ENCODE data around the gene EOMES. TPM values are rescaled to one million over a fixed set of nuclear protein-coding genes. Genes with fewer than 3 reads are reported as not detected.

The EOMES gene
- total and polyA plus RNA-seq, 2 experiments from 2014 or later, result 0.10 TPM

- ATAC-seq (peak; percentile 48), DNase-seq (ENCODE audit: low spot score) (peak; percentile 80)
- H3K36me3 Mint-ChIP-seq (ENCODE audit: low read depth), result no peaks in the 10 kb centered on the region
- peaks cover 84% of the 10 kb centered on the region for H3K27me3 Mint-ChIP-seq (ENCODE audit: insufficient read depth, low read depth, poor library complexity)
- Histone ChIP-seq H2AFZ (no peak overlapping the region), H3F3A (replicated peaks; ENCODE audit: low read depth) (peaks cover 41% of the 10 kb centered on the region), H3K9me2 (ENCODE audit: insufficient read depth) (no peaks in the 10 kb centered on the region), H3K4me2 (peak overlapping the region; percentile 90), H3K4me3 (peak overlapping the region; percentile 68), H3K27ac (ENCODE audit: low read depth) (no peak overlapping the region), H4K20me1 (replicated peaks; ENCODE audit: insufficient read depth) (peaks cover 13% of the 10 kb centered on the region; the same call in 1 of the 2 replicates), H3K36me3 (ENCODE audit: insufficient read depth) (no peaks in the 10 kb centered on the region), H3K4me1 (ENCODE audit: insufficient read depth) (peaks cover 68% of the 10 kb centered on the region), H3K79me2 (replicated peaks; ENCODE audit: insufficient read depth) (no peaks in the 10 kb centered on the region), H3K27me3 (ENCODE audit: insufficient read depth) (peaks cover 100% of the 10 kb centered on the region)
- no peak for TF ChIP-seq STAT1 (IDR thresholded peaks at IDR 0.05; ENCODE audit: unreplicated experiment)
- TF ChIP-seq EZH2phosphoT487 (IDR thresholded peaks at IDR 0.05; ENCODE audit: unreplicated experiment), result peak; percentile 66
- peak; percentile 92 for TF ChIP-seq EZH2 (IDR thresholded peaks at IDR 0.05; ENCODE audit: low read depth, unreplicated experiment)
- H3K9me3 Mint-ChIP-seq, result peaks cover 6% of the 10 kb centered on the region; the same call in 1 of the 3 replicates
- H3K4me3 Mint-ChIP-seq, result peak overlapping the region; percentile 81
- H3K4me1 Mint-ChIP-seq, result peaks cover 68% of the 10 kb centered on the region
- H3K27ac Mint-ChIP-seq, result no peak overlapping the region
These were observed 7.2 kb downstream of the EOMES start for GRCh38 chr3:27714692-27715453.

GRCh38 chr3:27714146-27714526 is 8.0 kb downstream of the EOMES start:
- peak; percentile 72 for DNase-seq (ENCODE audit: low spot score)

More at GRCh38 chr3:27714146-27714526, 8.0 kb downstream of the EOMES start:
- Histone ChIP-seq H3K36me3 (ENCODE audit: insufficient read depth) (no peaks in the 10 kb centered on the region), H3F3A (replicated peaks; ENCODE audit: low read depth) (peaks cover 40% of the 10 kb centered on the region), H3K9me2 (ENCODE audit: insufficient read depth) (no peaks in the 10 kb centered on the region), H3K4me1 (ENCODE audit: insufficient read depth) (peaks cover 61% of the 10 kb centered on the region), H3K4me2 (peak overlapping the region; percentile 90), H3K27me3 (ENCODE audit: insufficient read depth) (peaks cover 99% of the 10 kb centered on the region), H3K4me3 (peak overlapping the region; percentile 68), H4K20me1 (replicated peaks; ENCODE audit: insufficient read depth) (peaks cover 13% of the 10 kb centered on the region; the same call in 1 of the 2 replicates), H3K79me2 (replicated peaks; ENCODE audit: insufficient read depth) (no peaks in the 10 kb centered on the region), H2AFZ (no peak overlapping the region), H3K27ac (ENCODE audit: low read depth) (no peak overlapping the region)
- no peak overlapping the region for H3K27ac Mint-ChIP-seq
- H3K36me3 Mint-ChIP-seq (ENCODE audit: low read depth), result no peaks in the 10 kb centered on the region
- peaks cover 61% of the 10 kb centered on the region for H3K4me1 Mint-ChIP-seq
- peaks cover 77% of the 10 kb centered on the region for H3K27me3 Mint-ChIP-seq (ENCODE audit: insufficient read depth, low read depth, poor library complexity)
- H3K4me3 Mint-ChIP-seq, result peak overlapping the region; percentile 81
- peak; percentile 12 for ATAC-seq
- peaks cover 6% of the 10 kb centered on the region; the same call in 1 of the 3 replicates for H3K9me3 Mint-ChIP-seq
- TF ChIP-seq EZH2 (IDR thresholded peaks at IDR 0.05; ENCODE audit: low read depth, unreplicated experiment) (peak; percentile 84), NANOG (IDR thresholded peaks at IDR 0.05; ENCODE audit: borderline replicate concordance) (0 out of 2 replicates have a peak, but pooled peaks have one; percentile 12), ZNF462 (CRISPR knock-in tag; IDR thresholded peaks at IDR 0.05) (no peak)
